ENCODE measurements around the gene FZR1.

DNA sequence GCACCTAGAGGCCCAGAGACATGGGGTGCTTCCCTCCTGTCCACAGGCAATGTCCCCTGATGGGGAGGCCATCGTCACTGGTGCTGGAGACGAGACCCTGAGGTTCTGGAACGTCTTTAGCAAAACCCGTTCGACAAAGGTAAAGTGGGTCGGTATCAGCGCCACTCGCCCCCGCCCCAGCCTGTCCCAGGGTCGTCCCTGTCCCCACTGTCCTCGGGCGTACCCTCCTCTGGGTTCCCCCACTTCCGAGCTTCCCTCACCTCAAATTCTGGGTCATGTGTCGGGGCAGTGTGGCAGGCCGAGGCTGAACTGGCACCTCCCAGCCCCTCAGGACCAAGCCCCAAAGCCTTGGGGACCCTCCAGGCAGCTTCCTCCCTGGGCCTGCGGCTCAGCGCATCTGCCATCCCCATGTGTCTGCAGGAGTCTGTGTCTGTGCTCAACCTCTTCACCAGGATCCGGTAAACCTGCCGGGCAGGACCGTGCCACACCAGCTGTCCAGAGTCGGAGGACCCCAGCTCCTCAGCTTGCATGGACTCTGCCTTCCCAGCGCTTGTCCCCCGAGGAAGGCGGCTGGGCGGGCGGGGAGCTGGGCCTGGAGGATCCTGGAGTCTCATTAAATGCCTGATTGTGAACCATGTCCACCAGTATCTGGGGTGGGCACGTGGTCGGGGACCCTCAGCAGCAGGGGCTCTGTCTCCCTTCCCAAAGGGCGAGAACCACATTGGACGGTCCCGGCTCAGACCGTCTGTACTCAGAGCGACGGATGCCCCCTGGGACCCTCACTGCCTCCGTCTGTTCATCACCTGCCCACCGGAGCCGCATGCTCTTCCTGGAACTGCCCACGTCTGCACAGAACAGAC, 28.5 kb downstream of the FZR1 start:
- TF ChIP-seq, protein P1, sequence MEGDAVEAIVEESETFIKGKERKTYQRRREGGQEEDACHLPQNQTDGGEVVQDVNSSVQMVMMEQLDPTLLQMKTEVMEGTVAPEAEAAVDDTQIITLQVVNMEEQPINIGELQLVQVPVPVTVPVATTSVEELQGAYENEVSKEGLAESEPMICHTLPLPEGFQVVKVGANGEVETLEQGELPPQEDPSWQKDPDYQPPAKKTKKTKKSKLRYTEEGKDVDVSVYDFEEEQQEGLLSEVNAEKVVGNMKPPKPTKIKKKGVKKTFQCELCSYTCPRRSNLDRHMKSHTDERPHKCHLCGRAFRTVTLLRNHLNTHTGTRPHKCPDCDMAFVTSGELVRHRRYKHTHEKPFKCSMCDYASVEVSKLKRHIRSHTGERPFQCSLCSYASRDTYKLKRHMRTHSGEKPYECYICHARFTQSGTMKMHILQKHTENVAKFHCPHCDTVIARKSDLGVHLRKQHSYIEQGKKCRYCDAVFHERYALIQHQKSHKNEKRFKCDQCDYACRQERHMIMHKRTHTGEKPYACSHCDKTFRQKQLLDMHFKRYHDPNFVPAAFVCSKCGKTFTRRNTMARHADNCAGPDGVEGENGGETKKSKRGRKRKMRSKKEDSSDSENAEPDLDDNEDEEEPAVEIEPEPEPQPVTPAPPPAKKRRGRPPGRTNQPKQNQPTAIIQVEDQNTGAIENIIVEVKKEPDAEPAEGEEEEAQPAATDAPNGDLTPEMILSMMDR (IDR thresholded peaks at IDR 0.05), result no peak
- no peak for TF ChIP-seq EP300 (IDR thresholded peaks at IDR 0.05; ENCODE audit: low read depth)
- no peak for TF ChIP-seq POLR2AphosphoS5 (IDR thresholded peaks at IDR 0.05)

All from transverse colon (tissue), 4 donors.